CD4-positive, alpha-beta T cell treated with Interleukin-15 for 4 hours (primary cell): ENCODE measurements around the gene PTPRD.

ENCODE experiments used
- DNase-seq: peaks from one replicate; pipeline ENCODE4 v3.0.0-alpha.2; 2020; ENCODE audit warnings: low spot score

The PTPRD gene

GRCh38 chr9:8381601-8382000 is 2231.2 kb downstream of the PTPRD start:
- no peak for DNase-seq

DNA sequence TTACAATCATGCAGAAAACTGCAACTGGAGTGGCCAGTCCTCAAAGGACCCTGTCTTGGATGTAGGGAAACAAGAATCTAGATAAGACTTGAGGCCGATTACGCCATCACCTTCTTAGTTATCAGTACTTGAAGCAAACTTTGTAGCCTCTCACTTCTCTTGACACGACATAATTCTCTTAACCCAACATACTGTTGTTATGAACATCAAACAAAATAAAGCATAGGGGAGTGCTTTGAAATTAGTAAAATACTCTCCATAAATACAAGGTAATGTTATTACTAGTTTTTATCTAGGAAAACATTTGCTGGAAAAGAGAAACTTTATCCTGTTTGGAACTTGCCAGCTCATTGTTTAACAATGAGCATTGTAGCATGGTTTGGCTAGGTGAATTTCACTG is 2238.3 kb downstream of the PTPRD start:
- DNase-seq, result no peak

DNA sequence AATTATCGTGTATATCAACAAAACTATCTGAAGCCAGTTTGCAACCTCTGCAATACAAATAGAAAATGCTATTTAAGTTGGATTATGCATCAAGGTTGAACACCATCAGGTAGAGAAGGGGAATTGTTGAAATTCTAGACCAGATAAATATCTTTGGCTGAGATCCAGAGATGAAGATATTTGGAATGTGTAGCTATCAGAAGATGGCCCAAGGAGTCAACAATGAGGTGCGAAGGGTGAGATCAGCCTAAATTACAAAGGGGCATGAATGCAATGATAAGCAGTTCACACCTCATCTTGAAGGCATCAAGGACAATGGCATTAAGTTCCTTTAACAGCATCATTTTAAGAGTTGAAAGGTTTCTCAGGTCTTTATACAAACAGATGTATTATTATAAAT is 2241.1 kb downstream of the PTPRD start:
- no peak for DNase-seq

DNA sequence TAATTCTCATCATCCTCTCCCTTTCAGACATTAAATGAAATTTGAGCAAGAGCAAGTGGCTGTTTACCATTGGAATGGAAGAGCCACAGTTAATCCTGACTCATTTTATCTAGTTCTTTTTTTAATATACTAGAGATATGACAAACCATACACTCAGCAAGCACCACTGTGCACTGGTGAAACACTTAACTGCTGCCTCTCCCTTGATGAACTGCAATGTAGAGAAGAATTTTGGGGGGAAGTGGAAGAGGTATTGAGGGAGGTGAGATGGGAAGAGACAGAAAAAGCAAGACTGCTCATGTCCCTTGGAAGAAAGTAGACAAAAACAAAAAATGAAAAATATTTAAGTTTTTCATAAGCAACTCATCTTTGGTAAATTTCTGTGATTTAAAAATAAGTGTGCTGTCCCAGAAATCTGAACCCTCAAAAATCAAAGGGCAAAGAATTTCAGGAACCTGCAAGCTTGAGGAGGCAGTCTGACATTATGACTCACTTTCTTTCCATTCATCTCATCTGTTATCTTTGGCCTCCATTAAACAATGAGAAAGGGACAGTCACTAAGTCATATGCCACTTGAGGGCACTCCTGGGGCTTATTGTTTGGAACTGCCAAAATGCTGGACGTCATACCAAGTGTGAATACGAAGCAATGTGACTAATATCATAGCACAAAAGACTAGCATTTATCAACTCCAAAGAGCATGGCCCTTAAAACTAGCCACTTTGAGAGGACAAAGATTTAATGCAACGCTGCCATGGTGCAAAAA is 2246.5 kb downstream of the PTPRD start:
- no peak for DNase-seq

GRCh38 chr9:8365466-8366160 is 2247.2 kb downstream of the PTPRD start:
- DNase-seq, result no peak

- DNase-seq, result no peak
Observed at GRCh38 chr9:8365029-8365428, 2247.8 kb downstream of the PTPRD start.

DNA sequence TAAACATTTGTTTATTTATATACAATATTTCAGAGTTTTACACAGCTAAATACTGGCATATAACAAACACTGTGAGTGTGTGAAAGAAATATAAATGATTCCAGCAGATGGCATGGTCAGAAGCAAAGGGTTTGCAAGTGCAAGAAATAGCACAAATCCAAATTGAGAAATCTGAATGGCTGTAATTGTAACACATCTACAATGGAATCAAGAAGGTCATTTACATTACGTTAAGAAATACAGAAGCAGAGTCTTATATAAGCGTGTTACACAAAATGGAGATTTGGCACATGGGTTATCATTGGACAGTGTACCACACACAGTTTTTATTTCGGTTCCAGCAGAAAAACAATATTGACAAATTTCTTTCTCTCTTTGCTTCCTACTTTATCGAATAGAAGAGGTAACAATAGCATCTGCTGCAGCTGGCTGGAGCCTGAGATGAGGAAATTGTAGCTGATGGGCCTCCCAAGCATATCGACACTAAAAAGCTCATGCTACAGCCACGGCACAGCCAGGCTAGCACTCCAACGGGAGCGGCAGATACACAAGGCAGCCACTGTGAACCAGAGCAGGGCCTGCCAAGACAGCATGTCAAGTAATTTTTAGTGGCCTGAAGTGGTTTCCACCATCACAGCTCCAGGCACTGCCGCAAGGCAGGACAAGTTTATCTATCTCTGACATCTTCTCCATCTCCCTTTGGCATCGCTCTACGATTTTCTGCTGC is 2248.6 kb downstream of the PTPRD start:
- no peak for DNase-seq

DNA sequence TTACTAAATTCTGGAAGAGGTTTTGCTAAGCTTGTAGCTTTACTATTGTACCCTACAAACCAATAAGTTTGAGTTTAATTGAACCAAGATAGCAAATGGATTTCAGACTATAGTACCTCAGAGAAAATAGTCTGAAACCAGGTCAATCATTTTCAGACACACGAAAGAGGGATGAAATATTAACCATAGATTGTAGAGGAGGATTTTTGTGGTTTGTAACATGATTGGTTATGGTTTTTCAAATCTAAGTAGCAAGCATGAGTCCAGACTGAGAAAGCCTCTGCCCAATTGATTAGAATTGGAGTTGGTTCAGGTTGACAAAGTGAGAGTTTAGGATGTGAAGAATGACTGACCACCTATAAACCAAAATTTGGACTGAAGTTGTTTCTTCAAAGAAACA is 2250.6 kb downstream of the PTPRD start:
- DNase-seq, result no peak

GRCh38 chr9:8361364-8361763 is 2251.4 kb downstream of the PTPRD start:
- no peak for DNase-seq

DNA sequence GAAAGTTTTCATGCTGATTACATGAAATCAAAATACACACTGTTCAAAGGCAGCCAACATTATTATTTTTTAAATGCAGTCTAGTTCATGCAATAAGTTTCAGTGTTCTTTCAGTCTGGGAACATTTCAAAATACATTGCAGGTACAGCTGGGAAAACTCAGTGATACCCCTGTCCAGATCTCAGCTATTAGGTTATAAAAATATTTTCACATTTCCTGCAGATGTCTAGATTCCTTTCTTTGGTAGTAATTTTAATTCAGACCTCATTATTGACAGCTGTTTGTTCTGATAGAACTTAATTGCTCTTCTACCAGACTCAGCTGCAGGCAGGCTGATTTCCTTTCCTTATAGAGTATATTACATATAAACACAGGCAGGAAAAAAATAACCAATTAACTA is 2256.4 kb downstream of the PTPRD start:
- no peak for DNase-seq

DNA sequence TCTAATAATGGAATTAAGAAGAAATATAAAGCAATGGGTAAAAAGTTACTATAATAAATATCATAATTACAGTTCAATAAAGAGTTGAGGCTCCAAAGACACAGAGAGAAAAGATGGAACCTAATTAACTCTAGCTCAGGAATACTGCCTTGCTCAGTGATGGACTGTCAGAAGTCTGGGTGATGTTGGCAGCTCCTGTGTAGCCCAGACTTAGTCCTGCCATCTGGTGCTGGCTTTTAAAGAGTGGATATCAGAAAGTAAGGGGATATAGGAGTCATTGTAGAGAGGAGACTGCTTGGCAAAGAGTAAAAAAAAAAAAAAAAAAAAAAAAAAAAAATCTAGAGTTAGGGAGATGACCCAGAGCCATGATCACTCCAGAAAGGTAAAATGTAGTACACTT is 2261.4 kb downstream of the PTPRD start:
- no peak for DNase-seq

- no peak for DNase-seq
Observed at GRCh38 chr9:8349901-8350300, 2262.9 kb downstream of the PTPRD start.

DNA sequence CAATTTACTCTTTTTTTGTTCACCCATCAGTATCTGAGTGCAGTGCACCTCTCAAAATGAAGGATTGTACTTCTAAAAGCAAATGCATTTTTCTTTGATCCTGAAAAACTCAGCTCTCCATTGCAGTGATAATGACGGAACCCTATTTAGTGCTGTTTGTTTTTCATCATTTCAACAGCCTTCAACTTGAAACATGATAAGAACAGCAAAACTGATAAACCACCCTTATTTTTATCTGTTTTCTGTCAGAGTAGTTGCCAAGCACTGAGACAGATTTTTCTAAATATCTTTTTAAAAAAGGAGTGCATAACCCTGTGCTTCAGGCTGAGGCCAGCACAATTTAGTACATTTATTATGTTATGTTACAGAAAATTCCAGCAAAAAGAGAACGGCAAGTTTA is 2263.4 kb downstream of the PTPRD start:
- no peak for DNase-seq

DNA sequence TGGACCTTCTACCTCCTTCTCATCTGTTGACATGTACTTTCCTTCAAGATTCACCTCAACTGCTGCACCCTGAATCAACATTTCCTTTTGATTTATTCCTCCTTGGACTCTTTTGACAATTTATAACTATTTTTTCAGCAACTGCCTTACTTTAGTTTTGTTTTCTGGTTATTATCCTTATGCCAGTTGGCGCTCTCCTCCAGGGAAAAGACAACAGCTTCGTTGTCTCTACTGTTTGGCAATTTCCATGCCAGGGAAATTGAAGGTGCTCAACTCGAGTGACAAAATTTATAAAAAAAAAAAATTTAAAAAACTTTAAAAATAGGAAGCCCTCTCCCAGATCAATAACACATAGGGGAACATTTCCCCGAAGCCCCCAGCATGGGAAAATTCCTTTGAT is 2264.0 kb downstream of the PTPRD start:
- no peak for DNase-seq

DNA sequence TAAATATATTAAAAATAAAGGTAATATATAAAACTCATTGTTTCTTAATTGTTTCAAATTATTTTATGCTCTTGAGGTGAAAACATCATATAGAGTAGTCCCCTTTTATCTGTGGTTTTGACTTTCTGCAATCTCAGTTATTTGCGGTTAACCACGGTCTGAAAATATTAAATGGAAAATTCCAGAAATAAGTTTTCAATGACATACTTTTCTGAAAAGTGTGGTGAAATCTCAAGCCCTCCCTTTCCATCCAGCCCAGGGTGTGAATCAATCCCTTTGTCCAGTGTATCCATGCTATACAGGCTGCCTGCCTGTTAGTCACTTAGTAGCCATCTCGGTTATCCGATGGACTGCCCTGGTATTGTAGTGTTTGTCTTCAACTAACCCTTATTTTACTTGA is 2266.5 kb downstream of the PTPRD start:
- DNase-seq, result no peak

- no peak for DNase-seq
Observed at GRCh38 chr9:8338767-8339510, 2273.9 kb downstream of the PTPRD start.

- no peak for DNase-seq
Observed at GRCh38 chr9:8337834-8338766, 2274.7 kb downstream of the PTPRD start.

- no peak for DNase-seq
Observed at GRCh38 chr9:8332871-8333270, 2279.9 kb downstream of the PTPRD start.

GRCh38 chr9:8332331-8332650 is 2280.5 kb downstream of the PTPRD start:
- DNase-seq, result no peak

DNA sequence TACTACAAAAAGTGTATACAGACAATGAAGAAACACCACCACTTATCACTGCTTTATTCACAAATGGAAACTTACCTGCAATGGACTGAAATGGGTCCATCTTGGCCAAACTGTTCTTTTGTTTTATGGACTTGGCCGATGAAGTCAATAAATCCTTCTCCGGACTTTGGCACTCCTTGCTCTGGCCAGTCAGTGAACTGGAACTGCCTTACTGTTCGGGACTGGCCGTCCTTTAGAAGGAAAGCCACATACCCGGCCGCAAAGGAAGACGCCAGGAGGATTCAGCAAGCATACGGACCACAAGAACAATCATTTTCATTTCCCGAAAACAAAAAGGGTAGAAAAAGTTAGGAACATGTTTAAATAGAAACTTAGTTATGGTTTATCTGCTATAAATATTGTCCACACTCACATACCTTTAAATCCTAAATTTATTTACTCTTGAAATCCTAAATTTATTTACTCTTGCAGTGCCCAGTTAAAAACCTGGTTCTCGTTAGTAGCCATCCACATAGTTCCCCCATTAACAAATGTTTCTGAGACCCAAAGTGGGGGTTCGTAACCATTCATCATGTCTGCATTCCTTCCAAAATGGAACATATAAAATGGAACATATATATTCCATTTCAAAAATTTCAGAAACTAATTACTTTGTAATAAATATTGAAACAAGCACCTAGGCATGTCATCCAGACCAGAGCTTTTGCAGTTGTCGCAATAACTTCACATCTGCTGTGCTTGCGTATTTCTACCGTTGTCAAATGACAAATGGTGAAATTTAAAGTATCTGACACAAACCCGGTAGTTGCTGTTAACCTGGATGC is 2281.1 kb downstream of the PTPRD start:
- no peak for DNase-seq
